H9 (cell line): ENCODE data around the gene ESPNL. TPM values are rescaled to one million over a fixed set of nuclear protein-coding genes. Genes with fewer than 3 reads are reported as not detected.

ENCODE experiments used
- DNase-seq: peaks from one replicate; pipeline ENCODE4 v3.0.0-alpha.2; 2017
- H2AFZ ChIP-seq: one replicate; pipeline ENCODE4 v1.6.1; 2013; ENCODE audit warnings: mild to moderate bottlenecking, low read length, control low read depth, moderate library complexity
- H2AK5ac ChIP-seq: 2 replicates; pipeline ENCODE4 v1.6.1; 2013; ENCODE audit warnings: low read length, control low read depth, mixed read lengths; ENCODE audit not compliant: insufficient read length
- H2BK120ac ChIP-seq: one replicate; pipeline ENCODE4 v1.6.1; 2013; ENCODE audit warnings: low read depth, mild to moderate bottlenecking, low read length, control low read depth, inconsistent platforms; ENCODE audit not compliant: poor library complexity, severe bottlenecking
- H2BK12ac ChIP-seq: 2 replicates; pipeline ENCODE4 v1.6.1; 2013; ENCODE audit warnings: low read length, control low read depth, mixed read lengths, low read depth; ENCODE audit not compliant: insufficient read length
- H2BK15ac ChIP-seq: 2 replicates; pipeline ENCODE4 v1.6.1; 2013; ENCODE audit warnings: low read depth, low read length, control low read depth
- H2BK20ac ChIP-seq: one replicate; pipeline ENCODE4 v1.6.1; 2013; ENCODE audit warnings: low read depth, mild to moderate bottlenecking, low read length, control low read depth, inconsistent platforms; ENCODE audit not compliant: poor library complexity, severe bottlenecking
- H2BK5ac ChIP-seq: 2 replicates; pipeline ENCODE4 v1.6.1; 2013; ENCODE audit warnings: low read length, control low read depth, mixed read lengths; ENCODE audit not compliant: insufficient read length
- H3K14ac ChIP-seq: 2 replicates; pipeline ENCODE4 v1.6.1; 2013; ENCODE audit warnings: low read length, control low read depth; ENCODE audit not compliant: insufficient read depth
- H3K18ac ChIP-seq: 2 replicates; pipeline ENCODE4 v1.6.1; 2013; ENCODE audit warnings: low read depth, mild to moderate bottlenecking, mixed read lengths, low read length, control low read depth; ENCODE audit not compliant: insufficient read length
- H3K23ac ChIP-seq: 2 replicates; pipeline ENCODE4 v1.6.1; 2013; ENCODE audit warnings: low read length, control low read depth, mixed read lengths, low read depth; ENCODE audit not compliant: insufficient read length
- H3K23me2 ChIP-seq: 2 replicates; pipeline ENCODE4 v1.6.1; 2013; ENCODE audit warnings: low read depth, mild to moderate bottlenecking, mixed read lengths, low read length, control low read depth; ENCODE audit not compliant: insufficient read length, poor library complexity, severe bottlenecking
- H3K27ac ChIP-seq: 2 replicates; pipeline ENCODE4 v1.5.1; 2013; ENCODE audit warnings: low read length, control low read depth, mixed read lengths, low read depth; ENCODE audit not compliant: insufficient read length
- H3K27me3 ChIP-seq: 2 replicates; pipeline ENCODE4 v1.6.1; 2013; ENCODE audit warnings: low read length, control low read depth, inconsistent platforms; ENCODE audit not compliant: insufficient read depth
- H3K4ac ChIP-seq: 2 replicates; pipeline ENCODE4 v1.6.1; 2013; ENCODE audit warnings: low read depth, mild to moderate bottlenecking, control low read depth, inconsistent platforms, low read length, moderate library complexity
- H3K4me1 ChIP-seq: 2 replicates; pipeline ENCODE4 v1.6.1; 2013; ENCODE audit warnings: low read length, control low read depth, inconsistent platforms; ENCODE audit not compliant: insufficient read depth
- H3K4me2 ChIP-seq: 2 replicates; pipeline ENCODE4 v1.6.1; 2013; ENCODE audit warnings: low read length, control low read depth, mixed read lengths; ENCODE audit not compliant: insufficient read length, insufficient read depth
- H3K56ac ChIP-seq: 2 replicates; pipeline ENCODE4 v1.6.1; 2013; ENCODE audit warnings: low read depth, mild to moderate bottlenecking, mixed read lengths, low read length, control low read depth; ENCODE audit not compliant: insufficient read length
- H3K79me1 ChIP-seq: 2 replicates; pipeline ENCODE4 v1.6.1; 2013; ENCODE audit warnings: low read depth, mild to moderate bottlenecking, moderate library complexity, low read length, control low read depth, inconsistent platforms; ENCODE audit not compliant: insufficient read depth, poor library complexity, severe bottlenecking
- H3K79me2 ChIP-seq: 2 replicates; pipeline ENCODE4 v1.6.1; 2013; ENCODE audit warnings: low read length, control low read depth, inconsistent platforms; ENCODE audit not compliant: insufficient read depth
- H3K9ac ChIP-seq: 2 replicates; pipeline ENCODE4 v1.6.1; 2013; ENCODE audit warnings: low read length, control low read depth, mixed read lengths; ENCODE audit not compliant: insufficient read length; ENCODE audit errors: extremely low read depth
- H3K9me3 ChIP-seq: one replicate; pipeline ENCODE4 v1.6.1; 2013; ENCODE audit warnings: low read depth, low read length, inconsistent platforms; ENCODE audit not compliant: control insufficient read depth
- H3T11ph ChIP-seq: one replicate; pipeline ENCODE4 v1.6.1; 2013; ENCODE audit warnings: mild to moderate bottlenecking, low read length, control low read depth, inconsistent platforms
- H4K20me1 ChIP-seq: one replicate; pipeline ENCODE4 v1.6.1; 2013; ENCODE audit not compliant: control insufficient read depth, insufficient read length, insufficient read depth
- H4K5ac ChIP-seq: 2 replicates; pipeline ENCODE4 v1.6.1; 2013; ENCODE audit warnings: low read depth, mild to moderate bottlenecking, mixed read lengths, low read length, control low read depth; ENCODE audit not compliant: insufficient read length
- H4K8ac ChIP-seq: replicated peaks from 2 replicates; pipeline ENCODE4 v1.6.1; 2013; ENCODE audit warnings: low read length, control low read depth, mixed read lengths, low read depth; ENCODE audit not compliant: insufficient read length
- H4K91ac ChIP-seq: 2 replicates; pipeline ENCODE4 v1.6.1; 2013; ENCODE audit warnings: low read depth, mild to moderate bottlenecking, moderate library complexity, mixed read lengths, low read length, control low read depth; ENCODE audit not compliant: insufficient read length
- H3K27ac Mint-ChIP-seq, 3 experiments: 2 replicates in 2 of 3; 3 replicates in 1 of 3; pipeline ENCODE4 v1.8.0; 2020 to 2021; ENCODE audit warnings: mixed read lengths in 3 of 3, mild to moderate bottlenecking in 1 of 3, moderate library complexity in 1 of 3
- H3K27me3 Mint-ChIP-seq: 2 replicates; pipeline ENCODE4 v1.8.0; 2021; ENCODE audit warnings: low read depth, mild to moderate bottlenecking, moderate library complexity, mixed read lengths
- H3K36me3 Mint-ChIP-seq, 3 experiments: 2 replicates in 2 of 3; 3 replicates in 1 of 3; pipeline ENCODE4 v1.8.0; 2020 to 2021; ENCODE audit warnings: low read depth in 3 of 3, mixed read lengths in 3 of 3; ENCODE audit not compliant: insufficient read depth in 1 of 3
- H3K4me1 Mint-ChIP-seq, 2 experiments: 2 replicates each; pipeline ENCODE4 v1.8.0; 2020; ENCODE audit warnings: mixed read lengths in 2 of 2
- H3K4me3 Mint-ChIP-seq, 2 experiments: 2 replicates in 1 of 2; 3 replicates in 1 of 2; pipeline ENCODE4 v1.8.0; 2020 to 2021; ENCODE audit warnings: mild to moderate bottlenecking in 2 of 2, mixed read lengths in 2 of 2, moderate library complexity in 1 of 2
- H3K9me3 Mint-ChIP-seq, 2 experiments: 2 replicates in 1 of 2; 3 replicates in 1 of 2; pipeline ENCODE4 v1.8.0; 2020; ENCODE audit warnings: mild to moderate bottlenecking in 2 of 2, mixed read lengths in 2 of 2, moderate library complexity in 1 of 2
- WGBS: extraction: QIAGEN DNeasy Blood & Tissue Kit; methylation state at CpG from one replicate; pipeline ENCODE4 v1.1.7; 2013; ENCODE audit warnings: missing lambda C conversion rate, low lambda C conversion rate, mixed read lengths; ENCODE audit not compliant: insufficient read length; ENCODE audit errors: extremely low coverage; 5-methylcytosine and 5-hydroxymethylcytosine counted together
- total RNA-seq: library from RNA; stranded (reverse); gene quantifications from 2 replicates; pipeline ENCODE4 v1.2.1, GENCODE V29; 2021
- TF ChIP-seq, protein P1 (sequence below): fragments of 200-600 bp; sonication (generic); conservative IDR thresholded peaks from 3 replicates; pipeline ENCODE4 v1.8.0; 2021; ENCODE audit warnings: antibody characterized with exemption, mild to moderate bottlenecking

ESPNL gene
- total RNA-seq, 1 experiment from 2014 or later = 0.17 TPM

DNA sequence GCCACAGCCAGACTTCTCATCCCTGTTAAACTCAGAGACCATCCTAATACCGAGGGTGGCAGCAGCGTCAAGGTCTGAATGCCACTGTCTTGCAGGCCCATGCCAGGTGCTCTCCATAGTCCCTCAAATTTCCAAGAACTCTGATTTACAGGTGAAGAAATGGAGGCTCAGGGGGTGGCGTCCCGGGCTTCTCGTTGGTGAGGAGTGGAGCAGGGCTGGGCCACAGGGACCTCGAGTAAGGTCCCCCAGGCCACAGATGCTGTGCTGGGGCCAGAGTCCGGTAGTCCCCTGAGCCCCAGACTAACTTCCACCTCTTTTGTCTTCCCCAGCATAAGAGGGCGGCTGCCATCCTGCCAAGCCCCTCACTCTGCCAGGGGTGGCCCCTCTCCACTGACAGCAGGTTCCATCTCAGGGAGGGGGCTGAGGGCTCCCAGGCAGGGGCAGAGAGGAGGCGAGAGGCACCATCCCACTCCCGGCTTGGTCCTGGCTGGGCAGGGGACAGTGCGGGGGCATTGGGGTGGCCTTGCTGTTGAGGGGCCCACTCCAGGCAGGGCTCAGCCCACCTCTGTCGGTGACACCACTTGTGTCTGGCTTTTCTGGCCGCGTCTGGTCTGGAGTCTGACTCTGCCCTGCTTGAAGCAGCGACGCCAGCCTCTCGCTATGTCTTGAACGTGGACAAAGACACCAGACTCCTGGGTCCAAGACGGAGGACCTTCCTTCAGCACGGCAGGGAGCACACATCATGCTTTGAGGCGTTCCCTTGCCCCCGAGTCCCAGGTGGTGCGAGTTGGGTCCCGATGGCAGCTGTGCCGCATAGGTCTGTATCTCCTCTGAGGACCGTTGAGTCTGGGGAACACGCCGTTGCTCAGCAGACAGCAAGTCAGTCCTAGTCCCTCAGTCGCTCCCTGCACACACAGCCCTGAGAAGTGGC lies 22.4 kb downstream of the ESPNL start:
- no peak overlapping the region for H3K18ac ChIP-seq
- no peak overlapping the region for H2BK20ac ChIP-seq
- H3K79me2 ChIP-seq = no peaks in the 10 kb centered on the region
- peaks cover 0 to 9% of the 10 kb centered on the region in 2 experiments; a peak in 4 of 5 replicates for H3K9me3 Mint-ChIP-seq
- no peaks in the 10 kb centered on the region for H3K27me3 ChIP-seq
- H2AFZ ChIP-seq = no peak overlapping the region
- DNase-seq = no peak
- no peaks in the 10 kb centered on the region for H3K4me1 ChIP-seq
- no peak overlapping the region for H3K14ac ChIP-seq
- no peak overlapping the region for H2BK12ac ChIP-seq
- no peak overlapping the region for H3K27ac ChIP-seq
- H4K91ac ChIP-seq = no peak overlapping the region
- H2BK5ac ChIP-seq = no peak overlapping the region
- H4K20me1 ChIP-seq = no peaks in the 10 kb centered on the region
- no peak overlapping the region for H3K4me2 ChIP-seq
- H3K4me3 Mint-ChIP-seq = no peak overlapping the region
- H4K8ac ChIP-seq = no peak overlapping the region
- H3K56ac ChIP-seq = no peak overlapping the region
- H2AK5ac ChIP-seq = no peak overlapping the region
- H3K23ac ChIP-seq = no peak overlapping the region
- TF ChIP-seq, protein P1, sequence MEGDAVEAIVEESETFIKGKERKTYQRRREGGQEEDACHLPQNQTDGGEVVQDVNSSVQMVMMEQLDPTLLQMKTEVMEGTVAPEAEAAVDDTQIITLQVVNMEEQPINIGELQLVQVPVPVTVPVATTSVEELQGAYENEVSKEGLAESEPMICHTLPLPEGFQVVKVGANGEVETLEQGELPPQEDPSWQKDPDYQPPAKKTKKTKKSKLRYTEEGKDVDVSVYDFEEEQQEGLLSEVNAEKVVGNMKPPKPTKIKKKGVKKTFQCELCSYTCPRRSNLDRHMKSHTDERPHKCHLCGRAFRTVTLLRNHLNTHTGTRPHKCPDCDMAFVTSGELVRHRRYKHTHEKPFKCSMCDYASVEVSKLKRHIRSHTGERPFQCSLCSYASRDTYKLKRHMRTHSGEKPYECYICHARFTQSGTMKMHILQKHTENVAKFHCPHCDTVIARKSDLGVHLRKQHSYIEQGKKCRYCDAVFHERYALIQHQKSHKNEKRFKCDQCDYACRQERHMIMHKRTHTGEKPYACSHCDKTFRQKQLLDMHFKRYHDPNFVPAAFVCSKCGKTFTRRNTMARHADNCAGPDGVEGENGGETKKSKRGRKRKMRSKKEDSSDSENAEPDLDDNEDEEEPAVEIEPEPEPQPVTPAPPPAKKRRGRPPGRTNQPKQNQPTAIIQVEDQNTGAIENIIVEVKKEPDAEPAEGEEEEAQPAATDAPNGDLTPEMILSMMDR = no peak
- peaks cover 7% of the 10 kb centered on the region for H3K27me3 Mint-ChIP-seq
- H3K4me1 Mint-ChIP-seq = no peaks in the 10 kb centered on the region
- no peak overlapping the region for H3K4ac ChIP-seq
- H3K36me3 Mint-ChIP-seq = no peaks in the 10 kb centered on the region
- no CpG with 5 or more reads among the region's 29 CpGs for WGBS
- no peaks in the 10 kb centered on the region for H3K9me3 ChIP-seq
- no peak overlapping the region for H2BK15ac ChIP-seq
- H3K9ac ChIP-seq = no peak overlapping the region
- H3K79me1 ChIP-seq = no peaks in the 10 kb centered on the region
- H3K23me2 ChIP-seq = no peaks in the 10 kb centered on the region
- H2BK120ac ChIP-seq = no peak overlapping the region
- no peak overlapping the region; a peak in 1 of 7 replicates for H3K27ac Mint-ChIP-seq
- H4K5ac ChIP-seq = no peak overlapping the region
- no peak overlapping the region for H3T11ph ChIP-seq
